HUES48 (cell line): ENCODE results near the gene TBC1D22A.
A peak's percentile ranks its signal among the peaks of the same experiment; 100 is the strongest.
"Not testable (repeated sequence)": the region's sequence is repeated elsewhere in the genome, so short reads cannot be mapped to it uniquely, and the experiment has no call there.

Experiments
- H3K27ac ChIP-seq: one replicate; pipeline ENCODE4 v1.7.0; 2013; ENCODE audit warnings: low read depth, low read length, inconsistent platforms
- H3K27me3 ChIP-seq: 2 replicates; pipeline ENCODE4 v1.6.1; 2013; ENCODE audit warnings: mild to moderate bottlenecking, low read length; ENCODE audit not compliant: control insufficient read depth, insufficient read depth
- H3K36me3 ChIP-seq: 2 replicates; pipeline ENCODE4 v1.6.1; 2013; ENCODE audit warnings: low read length; ENCODE audit not compliant: control insufficient read depth, insufficient read depth
- H3K4me1 ChIP-seq: 2 replicates; pipeline ENCODE4 v1.6.1; 2013; ENCODE audit warnings: mild to moderate bottlenecking, low read length; ENCODE audit not compliant: control insufficient read depth, insufficient read depth
- H3K4me3 ChIP-seq: 2 replicates; pipeline ENCODE4 v1.5.1; 2013; ENCODE audit warnings: mild to moderate bottlenecking, low read depth, low read length
- H3K9ac ChIP-seq: 2 replicates; pipeline ENCODE4 v1.6.1; 2013; ENCODE audit warnings: mild to moderate bottlenecking, low read depth, low read length, moderate library complexity
- H3K9me3 ChIP-seq: 2 replicates; pipeline ENCODE4 v1.6.1; 2013; ENCODE audit warnings: low read length; ENCODE audit not compliant: control insufficient read depth, insufficient read depth

Gene TBC1D22A

DNA sequence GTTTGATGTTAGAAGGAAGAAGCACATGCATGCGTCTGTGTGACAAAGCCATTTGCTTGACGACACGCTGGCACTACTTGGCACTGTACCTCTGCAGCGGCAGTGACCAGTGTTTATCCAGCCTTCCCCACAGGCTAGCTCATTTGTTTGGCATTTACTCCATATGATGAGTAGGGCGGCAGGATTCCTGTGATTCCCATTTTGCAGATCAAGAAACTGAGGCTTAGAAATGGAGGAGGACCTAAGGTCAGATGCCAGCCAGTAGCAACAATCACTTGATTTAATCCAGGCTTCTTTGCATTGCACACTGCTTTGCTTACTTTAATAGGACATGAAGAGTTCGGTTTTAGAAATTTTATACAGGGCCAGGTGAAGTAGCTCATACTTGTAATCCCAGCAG lies 45.0 kb downstream of the TBC1D22A start:
- Histone ChIP-seq H3K4me1 (peaks cover 13% of the 10 kb centered on the region), H3K27me3 (no peaks in the 10 kb centered on the region), H3K4me3 (no peak overlapping the region), H3K9ac (no peak overlapping the region), H3K36me3 (peaks cover 6% of the 10 kb centered on the region), H3K27ac (no peak overlapping the region), H3K9me3 (no peaks in the 10 kb centered on the region)

DNA sequence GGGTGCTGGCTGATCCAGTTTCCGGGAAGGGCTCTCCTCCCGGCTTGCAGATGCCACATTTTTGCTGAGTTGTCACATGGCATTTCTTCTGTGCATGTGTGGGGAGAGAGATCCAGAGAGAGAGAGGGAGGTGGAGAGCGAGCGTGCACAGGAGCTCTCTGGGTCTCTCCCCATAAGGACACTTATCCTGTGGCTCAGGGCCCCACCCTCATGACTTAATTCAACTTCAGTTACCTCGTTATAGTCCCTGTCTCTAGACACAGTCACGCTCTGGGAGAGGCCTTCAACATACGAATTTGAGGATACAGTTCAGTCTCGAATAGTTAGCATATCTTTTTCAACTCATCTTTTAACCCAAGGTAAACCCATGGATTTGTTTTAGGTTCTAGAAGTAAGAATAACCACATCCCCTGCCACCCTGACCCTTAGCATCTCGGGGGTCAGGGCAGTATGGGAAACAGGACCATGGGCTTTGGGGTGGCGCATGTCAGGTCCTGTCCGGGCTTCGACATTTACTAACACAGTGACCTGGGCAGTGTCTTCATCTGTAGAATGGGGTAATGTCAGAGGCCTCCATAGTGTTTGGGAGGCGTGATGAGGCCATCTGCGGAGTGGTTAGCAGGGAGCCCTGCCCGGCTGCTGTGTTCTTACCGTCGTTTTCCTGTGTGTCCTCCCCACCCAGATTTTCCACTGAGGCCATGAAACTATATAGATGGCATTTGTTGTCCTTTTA lies 46.9 kb downstream of the TBC1D22A start:
- Histone ChIP-seq H3K27ac (no peak overlapping the region), H3K9me3 (no peaks in the 10 kb centered on the region), H3K27me3 (no peaks in the 10 kb centered on the region), H3K4me3 (no peak overlapping the region), H3K9ac (no peak overlapping the region), H3K36me3 (peaks cover 8% of the 10 kb centered on the region), H3K4me1 (peaks cover 9% of the 10 kb centered on the region)

DNA sequence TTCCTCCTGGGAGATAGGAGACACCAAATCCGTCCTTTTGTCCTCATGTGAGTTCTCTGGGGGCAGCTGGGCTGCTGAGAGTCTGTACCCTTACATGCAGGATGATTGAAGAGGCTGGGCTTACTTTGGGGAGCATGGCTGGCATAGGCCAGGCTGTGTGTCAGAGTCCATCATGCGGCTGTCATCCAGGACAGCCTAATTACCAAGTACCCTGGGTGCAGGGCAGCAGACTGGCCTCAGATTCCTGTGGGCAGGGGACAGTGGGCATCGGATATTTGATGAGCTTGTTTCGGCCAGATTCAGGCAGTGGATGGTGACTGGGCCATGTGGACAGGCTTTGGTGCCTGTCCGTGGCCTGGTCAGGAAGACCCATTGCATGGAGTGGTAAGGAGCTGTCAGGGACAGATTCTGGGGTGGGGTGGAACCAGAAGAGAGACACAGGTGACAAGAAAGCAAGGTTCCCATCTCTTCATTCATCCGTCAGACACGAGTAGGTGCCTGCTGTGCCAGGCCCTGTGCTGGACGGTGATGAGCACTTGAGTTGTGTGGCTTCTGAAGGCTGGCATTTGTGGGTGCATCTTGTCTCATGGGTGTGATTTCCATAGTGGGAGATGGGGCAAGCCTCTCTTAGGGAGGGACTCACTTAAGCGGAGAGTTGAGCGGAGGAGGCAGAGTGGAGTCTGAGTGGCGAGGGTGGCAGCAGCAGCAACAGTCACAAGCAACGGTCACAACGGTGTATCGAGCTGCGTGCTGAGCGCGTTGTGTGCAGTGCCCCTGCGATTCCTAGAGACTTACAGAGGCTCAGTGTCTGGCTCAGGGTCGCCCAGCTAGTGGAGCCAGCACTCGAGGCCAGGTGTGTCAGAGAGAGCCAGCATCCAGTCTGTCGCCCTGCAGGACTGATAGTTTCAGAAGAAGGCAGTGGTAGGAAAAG lies 48.7 kb downstream of the TBC1D22A start:
- no peaks in the 10 kb centered on the region for H3K9me3 ChIP-seq
- 0 out of 2 replicates have a peak, but pooled peaks cover 2% of the 10 kb centered on the region for H3K36me3 ChIP-seq
- no peak overlapping the region for H3K27ac ChIP-seq
- peaks cover 9% of the 10 kb centered on the region for H3K4me1 ChIP-seq
- H3K9ac ChIP-seq, result no peak overlapping the region
- H3K4me3 ChIP-seq, result no peak overlapping the region
- H3K27me3 ChIP-seq, result no peaks in the 10 kb centered on the region

DNA sequence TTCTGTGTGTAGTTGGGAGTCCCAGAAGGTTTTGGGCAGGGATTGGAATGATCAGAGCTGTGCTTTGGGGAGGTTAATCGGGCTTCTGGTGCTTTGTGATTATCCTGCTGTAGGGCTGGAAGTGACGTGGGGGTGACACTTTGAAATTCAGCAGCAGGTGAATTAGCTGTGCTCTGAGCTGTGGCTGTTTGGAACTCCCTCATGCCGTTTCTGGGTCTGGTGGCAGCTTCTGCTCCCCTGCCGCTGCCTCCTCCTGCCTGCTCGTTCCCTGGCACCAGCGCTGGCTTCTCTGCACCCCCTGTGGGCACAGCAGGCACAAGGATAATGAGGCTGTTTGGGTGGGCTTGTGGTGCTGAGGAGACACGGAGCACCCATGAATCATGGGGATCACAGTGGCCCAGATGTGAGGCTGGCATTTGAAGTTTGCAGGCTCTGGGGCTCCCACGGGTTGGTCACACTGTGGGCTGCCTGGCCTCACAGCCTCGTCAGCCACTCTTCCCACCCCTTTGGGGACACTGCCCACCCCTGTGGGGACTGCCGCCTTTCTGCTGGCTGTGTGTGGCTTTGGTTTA lies 49.7 kb downstream of the TBC1D22A start:
- H3K36me3 ChIP-seq, result 0 out of 2 replicates have a peak, but pooled peaks cover 2% of the 10 kb centered on the region
- H3K9ac ChIP-seq, result no peak overlapping the region
- no peaks in the 10 kb centered on the region for H3K27me3 ChIP-seq
- no peak overlapping the region for H3K27ac ChIP-seq
- H3K4me1 ChIP-seq, result peaks cover 2% of the 10 kb centered on the region; the same call in 1 of the 2 replicates
- H3K4me3 ChIP-seq, result no peak overlapping the region
- no peaks in the 10 kb centered on the region for H3K9me3 ChIP-seq

DNA sequence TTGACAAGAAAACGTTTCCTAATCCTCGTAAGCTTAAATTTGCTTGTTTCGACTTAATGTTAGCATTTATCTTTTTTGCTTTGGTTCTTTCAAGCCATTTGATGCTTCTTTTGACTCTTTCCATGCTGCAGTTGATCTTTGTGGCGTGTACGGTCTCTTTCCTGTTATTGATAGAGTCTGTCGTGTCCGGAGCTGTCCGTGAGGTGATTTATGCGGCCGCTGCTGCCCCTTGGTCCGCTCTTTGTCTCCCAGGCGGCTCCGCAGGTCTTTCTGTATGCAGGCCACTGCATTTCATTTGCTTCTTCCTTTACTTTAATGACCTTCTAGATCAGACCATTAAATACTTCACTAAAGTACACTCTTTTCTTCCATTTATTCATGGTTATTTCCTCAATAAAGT lies 50.3 kb downstream of the TBC1D22A start:
- Histone ChIP-seq H3K9ac (no peak overlapping the region), H3K27me3 (no peaks in the 10 kb centered on the region), H3K27ac (no peak overlapping the region), H3K4me1 (no peaks in the 10 kb centered on the region), H3K36me3 (0 out of 2 replicates have a peak, but pooled peaks cover 2% of the 10 kb centered on the region), H3K4me3 (no peak overlapping the region), H3K9me3 (no peaks in the 10 kb centered on the region)

DNA sequence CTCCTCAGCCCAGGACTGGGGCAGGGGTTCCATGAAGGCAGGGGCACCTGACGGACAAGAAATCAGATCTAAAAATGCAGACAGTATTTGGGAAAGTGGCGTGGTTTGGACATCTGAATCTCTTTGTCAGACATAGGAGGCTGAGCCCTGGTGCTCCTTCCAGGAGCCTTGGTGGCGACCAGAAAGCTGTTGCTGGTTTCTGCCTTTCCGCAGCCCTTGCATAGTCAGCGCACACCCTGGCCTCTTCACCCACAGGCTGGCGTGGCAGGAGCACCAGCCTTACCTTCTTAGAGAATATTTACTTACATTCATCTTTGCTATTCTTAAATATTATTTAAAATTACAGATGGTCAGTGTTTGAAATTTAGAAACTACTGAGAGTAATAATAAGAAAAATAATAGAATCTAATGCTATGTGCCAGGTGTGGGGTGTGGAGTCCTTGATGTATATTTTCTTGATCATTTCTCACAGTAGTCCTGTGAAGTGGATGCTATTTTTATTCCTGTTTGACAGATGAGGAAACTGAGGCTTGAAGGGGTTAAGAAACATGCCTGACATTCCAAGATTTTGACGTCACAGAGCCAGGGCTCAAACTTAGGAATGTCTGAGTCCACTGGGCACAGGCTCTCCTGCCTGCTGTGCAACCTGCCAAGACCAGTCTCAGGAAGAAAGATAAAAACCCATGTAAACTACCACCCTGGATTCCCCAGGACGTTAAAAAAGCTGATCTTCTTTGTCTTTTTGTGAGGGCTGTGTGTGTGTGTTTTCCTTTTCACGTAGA lies 51.6 kb downstream of the TBC1D22A start:
- Histone ChIP-seq H3K27ac (no peak overlapping the region), H3K9ac (no peak overlapping the region), H3K4me1 (no peaks in the 10 kb centered on the region), H3K27me3 (no peaks in the 10 kb centered on the region), H3K4me3 (no peak overlapping the region), H3K9me3 (no peaks in the 10 kb centered on the region), H3K36me3 (0 out of 2 replicates have a peak, but pooled peaks cover 2% of the 10 kb centered on the region)

DNA sequence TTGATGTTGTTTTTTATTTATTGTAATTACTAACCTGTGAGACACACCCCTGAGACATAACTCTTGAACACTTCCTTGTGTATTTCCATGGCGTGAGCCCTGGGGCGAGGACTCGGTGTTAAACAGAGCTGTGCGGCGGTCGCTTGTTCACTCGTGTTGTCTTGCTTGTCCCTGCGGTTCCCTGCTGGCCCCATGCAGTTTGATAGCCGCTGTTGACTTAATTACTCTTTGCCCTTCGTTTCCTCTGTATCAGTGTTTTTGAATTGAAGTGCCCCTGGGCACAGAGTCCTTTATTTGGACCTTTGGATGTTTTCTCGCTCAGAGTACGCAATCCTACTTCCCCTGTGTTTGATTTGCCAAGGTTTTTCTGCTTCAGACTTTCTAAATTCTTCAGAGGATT lies 52.7 kb downstream of the TBC1D22A start:
- Histone ChIP-seq H3K27ac (peak overlapping the region; percentile 2), H3K27me3 (no peaks in the 10 kb centered on the region), H3K4me1 (no peaks in the 10 kb centered on the region), H3K9me3 (no peaks in the 10 kb centered on the region), H3K4me3 (no peak overlapping the region), H3K9ac (no peak overlapping the region), H3K36me3 (0 out of 2 replicates have a peak, but pooled peaks cover 2% of the 10 kb centered on the region)

DNA sequence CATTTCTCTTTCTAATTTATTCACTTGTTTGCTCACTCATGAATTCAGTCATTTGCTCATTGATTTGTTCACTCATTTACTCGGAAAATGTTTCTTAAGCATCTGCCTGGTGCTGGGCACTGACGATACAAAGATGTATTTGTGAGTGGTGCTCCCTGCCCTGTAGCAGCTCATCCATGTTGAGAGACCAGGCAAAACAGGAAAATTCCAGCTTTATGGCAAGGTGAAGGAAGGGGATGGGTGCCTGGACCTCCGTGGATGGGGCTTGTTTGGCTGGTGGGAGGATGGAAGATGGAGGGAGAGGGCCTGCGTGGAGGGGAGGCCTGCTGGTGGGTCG lies 53.1 kb downstream of the TBC1D22A start:
- Histone ChIP-seq H3K9ac (no peak overlapping the region), H3K27me3 (no peaks in the 10 kb centered on the region), H3K4me1 (no peaks in the 10 kb centered on the region), H3K9me3 (no peaks in the 10 kb centered on the region), H3K27ac (peak overlapping the region; percentile 2), H3K4me3 (no peak overlapping the region), H3K36me3 (0 out of 2 replicates have a peak, but pooled peaks cover 2% of the 10 kb centered on the region)

DNA sequence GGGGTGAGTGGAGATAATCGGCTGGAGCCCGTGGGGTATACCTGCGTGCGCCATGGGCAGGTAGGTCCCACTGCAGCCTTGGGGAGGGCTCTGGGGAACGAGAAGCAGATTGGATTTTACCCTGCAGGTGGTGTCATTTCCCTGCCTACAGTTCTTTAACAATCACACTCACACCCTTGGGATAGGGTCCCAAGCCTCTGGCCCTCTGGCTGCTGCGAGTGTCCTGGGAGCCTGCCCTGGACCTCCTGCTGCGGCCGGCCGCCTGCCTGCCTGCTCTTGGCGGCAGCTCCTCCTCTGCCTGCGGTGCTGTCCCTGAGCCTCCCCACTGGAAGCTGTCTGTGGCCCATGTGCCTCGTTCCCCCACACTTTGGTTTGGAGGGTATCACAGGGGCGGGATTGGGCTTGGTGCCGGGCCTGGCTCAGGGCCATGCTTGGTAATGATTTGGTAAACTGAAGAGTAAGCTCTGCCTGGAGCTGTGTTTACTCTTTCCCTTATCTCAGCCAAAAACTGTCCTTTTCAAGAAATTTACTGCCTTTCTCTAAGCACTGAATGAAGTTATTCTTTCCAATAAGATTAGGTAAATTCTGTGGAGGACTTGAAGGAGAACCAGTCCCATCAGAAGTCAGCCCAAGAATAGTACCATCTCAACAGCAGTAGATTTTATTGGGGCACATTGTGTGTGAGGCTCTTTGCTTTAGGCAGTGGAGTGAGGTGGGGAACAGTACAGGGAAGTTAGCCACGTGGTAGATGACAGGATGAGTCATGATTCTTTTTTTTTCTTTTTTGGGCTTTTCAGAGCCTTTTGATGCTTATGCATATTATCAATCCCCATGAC lies 53.7 kb downstream of the TBC1D22A start:
- no peaks in the 10 kb centered on the region for H3K9me3 ChIP-seq
- peak overlapping the region; percentile 32 for H3K27ac ChIP-seq
- no peak overlapping the region for H3K4me3 ChIP-seq
- H3K4me1 ChIP-seq, result no peaks in the 10 kb centered on the region
- H3K27me3 ChIP-seq, result no peaks in the 10 kb centered on the region
- H3K36me3 ChIP-seq, result 0 out of 2 replicates have a peak, but pooled peaks cover 2% of the 10 kb centered on the region
- no peak overlapping the region for H3K9ac ChIP-seq

DNA sequence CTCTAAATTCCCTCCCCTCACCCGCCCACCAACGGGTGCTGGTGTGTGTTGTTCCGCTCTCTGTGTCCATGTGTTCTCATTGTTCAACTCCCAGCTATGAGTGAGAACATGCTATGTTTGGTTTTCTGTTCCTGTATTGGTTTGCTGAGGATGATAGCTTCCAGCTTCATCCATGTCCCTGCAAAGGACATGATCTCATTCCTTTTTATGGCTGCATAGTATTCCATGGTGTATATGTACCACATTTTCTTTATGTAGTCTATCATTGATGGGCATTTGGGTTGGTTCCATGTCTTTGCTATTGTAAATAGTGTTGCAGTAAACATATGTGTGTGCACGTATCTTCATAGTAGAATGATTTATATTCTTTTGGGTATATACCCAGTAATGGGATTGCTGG lies 54.9 kb downstream of the TBC1D22A start:
- H3K9me3 ChIP-seq, H3K9ac ChIP-seq, H3K4me1 ChIP-seq, H3K27ac ChIP-seq, H3K27me3 ChIP-seq, H3K36me3 ChIP-seq, H3K4me3 ChIP-seq: not testable (repeated sequence)
